Brain microvascular endothelial cell (primary cell): ENCODE data around the gene KRTAP10-4.
"Not testable (repeated sequence)": the region's sequence is repeated elsewhere in the genome, so short reads cannot be mapped to it uniquely, and the experiment has no call there.

Experiments
- DNase-seq: peaks from one replicate; pipeline ENCODE4 v3.0.0-alpha.2; 2020
- H3K27ac ChIP-seq: fragments of 250-450 bp; sonication (Bioruptor Pico); 2 replicates; pipeline ENCODE4 v1.5.1; 2020; ENCODE audit warnings: mild to moderate bottlenecking, moderate library complexity
- H3K27me3 ChIP-seq: fragments of 250-450 bp; sonication (Bioruptor Pico); replicated peaks from 2 replicates; pipeline ENCODE4 v1.5.1; 2020; ENCODE audit warnings: mild to moderate bottlenecking
- H3K36me3 ChIP-seq: fragments of 250-450 bp; sonication (Bioruptor Pico); replicated peaks from 2 replicates; pipeline ENCODE4 v1.5.1; 2020; ENCODE audit warnings: mild to moderate bottlenecking
- H3K4me3 ChIP-seq: 2 replicates; pipeline ENCODE4 v1.5.1; 2011; ENCODE audit warnings: low read depth, mild to moderate bottlenecking, control low read depth, low read length, moderate library complexity
- CTCF ChIP-seq: IDR thresholded peaks from 2 replicates; pipeline ENCODE4 v1.5.1; 2011; ENCODE audit warnings: low read depth, mild to moderate bottlenecking, moderate library complexity, low read length, control low read depth, inconsistent platforms; ENCODE audit errors: missing control alignments
- in situ Hi-C: cut with HindIII; loops from 2 replicates; pipeline ENCODE4 v1.10.0; 2017; ENCODE audit warnings: low sequenced_read_pairs, low pct_ligation_motif_present

KRTAP10-4 gene

GRCh38 chr21:44552136-44552535 lies 21.4 kb upstream of the KRTAP10-4 start:
- in situ Hi-C loops: no loop called here
- TF ChIP-seq CTCF: no peak

GRCh38 chr21:44552681-44553080 lies 20.8 kb upstream of the KRTAP10-4 start:
- no peak for TF ChIP-seq CTCF
- Histone ChIP-seq H3K27me3 (peaks cover 15% of the 10 kb centered on the region), H3K27ac (no peak overlapping the region), H3K36me3 (no peaks in the 10 kb centered on the region), H3K4me3 (no peak overlapping the region)
- DNase-seq: no peak
- in situ Hi-C loops: no loop called here

More at GRCh38 chr21:44552136-44552535, 21.4 kb upstream of the KRTAP10-4 start:
- peaks cover 11% of the 10 kb centered on the region for H3K27me3 ChIP-seq
- no peak overlapping the region for H3K27ac ChIP-seq
- no peak for DNase-seq
- no peaks in the 10 kb centered on the region for H3K36me3 ChIP-seq
- H3K4me3 ChIP-seq: no peak overlapping the region

- in situ Hi-C loops: no loop called here
- no peak for DNase-seq
- no peak for TF ChIP-seq CTCF
- no peaks in the 10 kb centered on the region for H3K36me3 ChIP-seq
- H3K27me3 ChIP-seq: peaks cover 12% of the 10 kb centered on the region
- H3K4me3 ChIP-seq: no peak overlapping the region
- no peak overlapping the region for H3K27ac ChIP-seq
Measured at GRCh38 chr21:44555200-44555875, 18.2 kb upstream of the KRTAP10-4 start.

- Histone ChIP-seq H3K36me3 (no peaks in the 10 kb centered on the region), H3K27ac (no peak overlapping the region), H3K4me3 (no peak overlapping the region), H3K27me3 (peaks cover 12% of the 10 kb centered on the region)
- no peak for DNase-seq
- in situ Hi-C loops: no loop called here
- TF ChIP-seq CTCF: no peak
Measured at GRCh38 chr21:44556879-44557278, 16.6 kb upstream of the KRTAP10-4 start.

- no peaks in the 10 kb centered on the region for H3K36me3 ChIP-seq
- in situ Hi-C loops: no loop called here
- H3K27ac ChIP-seq: no peak overlapping the region
- no peak for TF ChIP-seq CTCF
- peaks cover 12% of the 10 kb centered on the region for H3K27me3 ChIP-seq
- DNase-seq: no peak
- no peak overlapping the region for H3K4me3 ChIP-seq
Measured at GRCh38 chr21:44557491-44558328, 15.8 kb upstream of the KRTAP10-4 start.

- H3K4me3 ChIP-seq, in situ Hi-C loops, H3K36me3 ChIP-seq, DNase-seq, H3K27ac ChIP-seq: not testable (repeated sequence)
- H3K27me3 ChIP-seq: peaks cover 12% of the 10 kb centered on the region
Measured at GRCh38 chr21:44558329-44558675, 15.2 kb upstream of the KRTAP10-4 start.
